KOPT-K1 (cell line): ENCODE data around the gene TPRG1L.
"Not testable (repeated sequence)": the region's sequence is repeated elsewhere in the genome, so short reads cannot be mapped to it uniquely, and the experiment has no call there.

Source experiments
- H3K27ac ChIP-seq: fragments of 200-600 bp; sonication (generic); 2 replicates; pipeline ENCODE4 v1.5.1; 2016; ENCODE audit warnings: antibody characterized with exemption, mild to moderate bottlenecking, low read depth, low read length; ENCODE audit not compliant: poor library complexity, severe bottlenecking
- H3K36me3 ChIP-seq: fragments of 200-600 bp; sonication (generic); 2 replicates; pipeline ENCODE4 v1.5.1; 2017; ENCODE audit warnings: antibody characterized with exemption, mild to moderate bottlenecking, low read length, moderate library complexity; ENCODE audit not compliant: insufficient read depth
- H3K9me3 ChIP-seq: fragments of 200-600 bp; sonication (generic); 2 replicates; pipeline ENCODE4 v1.5.1; 2017; ENCODE audit warnings: antibody characterized with exemption, low read length, mild to moderate bottlenecking; ENCODE audit not compliant: insufficient read depth, poor library complexity, severe bottlenecking

TPRG1L gene

GRCh38 chr1:3624200-3625136, at the start of gene TPRG1L:
TPRG1L (plus strand) TSS chr1:3625015; CDS start chr1:3625073, 58 bp downstream.
- Histone ChIP-seq H3K36me3 (peaks cover 23% of the 10 kb centered on the region), H3K27ac (peak within 1 kb of the TSS; percentile 23)

GRCh38 chr1:3575515-3575914, 49.3 kb upstream of the TPRG1L start:
- H3K9me3 ChIP-seq, H3K27ac ChIP-seq, H3K36me3 ChIP-seq: not testable (repeated sequence)

More at GRCh38 chr1:3624200-3625136, at the start of gene TPRG1L:
- no peaks in the 10 kb centered on the region for H3K9me3 ChIP-seq

DNA sequence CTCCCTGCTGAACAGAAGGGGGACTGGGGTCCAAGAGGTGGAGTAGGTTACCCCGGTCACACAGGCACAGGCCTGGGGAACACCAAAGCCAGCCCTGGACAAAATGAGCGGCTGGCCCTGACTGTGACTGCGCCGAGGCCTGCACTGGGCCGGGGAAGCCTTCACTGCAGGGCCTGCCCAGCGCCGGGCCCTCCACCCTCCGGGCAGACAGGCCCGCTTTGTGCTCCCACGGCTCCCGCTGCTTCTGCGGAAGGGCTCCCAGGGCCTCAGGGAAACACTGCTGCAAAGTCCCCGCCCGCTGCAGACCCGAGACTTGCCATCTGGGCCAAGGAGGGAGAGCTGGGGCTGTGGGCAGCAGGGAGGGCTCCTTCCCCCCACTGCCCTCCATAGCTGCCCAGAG, 48.8 kb upstream of the TPRG1L start:
- H3K36me3 ChIP-seq, result no peaks in the 10 kb centered on the region
- no peaks in the 10 kb centered on the region for H3K9me3 ChIP-seq

DNA sequence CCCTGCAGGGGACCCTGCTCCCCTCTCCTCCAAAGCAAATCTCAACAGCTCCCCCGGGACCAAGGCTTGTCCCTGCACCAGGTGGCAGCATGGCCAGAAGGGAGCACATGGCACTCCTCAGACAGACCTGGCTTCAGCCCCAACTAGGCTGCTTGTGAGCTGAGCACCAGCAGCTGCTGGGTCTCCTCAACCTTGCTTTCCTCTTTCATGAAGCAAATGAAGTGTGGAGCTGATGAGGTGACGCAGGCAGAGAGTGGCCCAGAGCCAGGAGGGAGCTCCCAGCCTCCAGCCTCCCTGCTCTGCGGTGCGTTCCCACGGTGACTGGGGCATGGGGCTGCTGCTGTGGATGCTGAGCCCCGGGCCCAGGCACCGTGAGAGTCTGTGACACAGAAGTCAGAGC, 47.5 kb upstream of the TPRG1L start:
- H3K9me3 ChIP-seq, result no peaks in the 10 kb centered on the region
- no peaks in the 10 kb centered on the region for H3K36me3 ChIP-seq
- H3K27ac ChIP-seq, result no peak overlapping the region

More for the DNA sequence above, 48.8 kb upstream of the TPRG1L start:
- no peak overlapping the region for H3K27ac ChIP-seq

- no peak overlapping the region for H3K27ac ChIP-seq
- H3K36me3 ChIP-seq, result no peaks in the 10 kb centered on the region
- H3K9me3 ChIP-seq, result no peaks in the 10 kb centered on the region
These were observed 46.9 kb upstream of the TPRG1L start for GRCh38 chr1:3577711-3578432.

GRCh38 chr1:3578433-3578805, 46.4 kb upstream of the TPRG1L start:
- H3K36me3 ChIP-seq, result no peaks in the 10 kb centered on the region
- H3K9me3 ChIP-seq, result no peaks in the 10 kb centered on the region
- no peak overlapping the region for H3K27ac ChIP-seq

GRCh38 chr1:3578906-3579305, 45.9 kb upstream of the TPRG1L start:
- H3K9me3 ChIP-seq, result no peaks in the 10 kb centered on the region
- H3K36me3 ChIP-seq, result no peaks in the 10 kb centered on the region
- no peak overlapping the region for H3K27ac ChIP-seq

GRCh38 chr1:3579626-3580025, 45.2 kb upstream of the TPRG1L start:
- H3K27ac ChIP-seq, result no peak overlapping the region
- no peaks in the 10 kb centered on the region for H3K36me3 ChIP-seq

DNA sequence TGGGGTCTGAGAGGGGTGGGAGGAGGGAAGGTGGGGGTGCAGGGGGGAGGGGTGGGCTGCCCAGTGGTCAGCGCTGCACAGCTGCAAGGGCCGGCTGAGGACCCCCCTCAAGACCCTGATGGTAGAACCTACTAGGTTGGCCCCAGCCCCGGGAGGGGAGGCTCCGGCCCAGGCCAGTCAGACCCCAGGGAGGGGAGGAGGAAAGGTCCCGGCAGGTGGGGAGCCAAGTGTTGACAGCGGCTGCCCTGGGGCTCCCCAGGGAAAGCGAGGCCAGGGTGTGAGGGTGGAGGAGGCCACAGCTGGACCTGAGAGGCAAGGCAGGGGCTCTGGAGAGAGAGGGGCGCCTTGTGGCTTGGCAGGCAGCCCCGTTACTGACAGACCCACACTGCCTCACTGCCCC, 44.6 kb upstream of the TPRG1L start:
- Histone ChIP-seq H3K9me3 (no peaks in the 10 kb centered on the region), H3K27ac (no peak overlapping the region), H3K36me3 (no peaks in the 10 kb centered on the region)

More at GRCh38 chr1:3579626-3580025, 45.2 kb upstream of the TPRG1L start:
- H3K9me3 ChIP-seq, result no peaks in the 10 kb centered on the region

DNA sequence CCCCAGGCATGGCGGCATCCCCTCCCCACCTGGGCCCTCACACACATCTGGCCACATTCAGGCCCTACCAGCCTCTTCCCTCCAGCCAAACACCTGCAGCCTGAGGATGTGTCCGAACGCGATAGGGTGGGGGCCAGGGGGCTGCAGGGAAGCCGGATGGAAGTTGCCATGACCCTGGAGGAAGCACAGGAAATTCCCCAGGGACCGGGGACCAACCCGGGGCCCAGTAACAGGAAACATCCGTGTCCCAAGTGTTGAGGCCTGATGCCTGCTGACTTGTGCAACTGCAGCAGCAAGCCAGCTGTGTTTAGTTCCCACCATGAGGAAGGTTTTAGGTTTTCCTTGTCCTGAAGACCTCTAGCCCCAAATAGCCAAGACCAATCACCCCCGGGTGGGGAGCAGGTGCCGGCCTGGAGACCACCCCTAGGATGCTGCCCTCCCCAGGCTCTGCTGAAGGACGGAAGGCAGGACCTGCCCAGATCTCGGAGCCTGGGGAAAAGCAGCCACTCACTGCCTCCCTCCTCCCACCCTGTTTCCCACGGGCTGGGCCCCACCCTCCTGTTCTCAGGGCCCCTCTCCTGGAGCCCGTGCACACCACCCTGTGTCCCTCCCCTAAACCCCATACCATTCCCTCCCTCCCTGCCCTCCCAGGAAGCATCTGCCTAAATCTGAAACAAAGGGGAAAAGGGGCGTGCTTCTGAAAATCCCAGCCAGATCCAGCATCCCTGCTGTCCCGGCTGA, 43.3 kb upstream of the TPRG1L start:
- Histone ChIP-seq H3K9me3 (no peaks in the 10 kb centered on the region), H3K36me3 (no peaks in the 10 kb centered on the region), H3K27ac (no peak overlapping the region)

GRCh38 chr1:3583751-3584150, 41.1 kb upstream of the TPRG1L start:
- H3K9me3 ChIP-seq, H3K36me3 ChIP-seq: not testable (repeated sequence)

DNA sequence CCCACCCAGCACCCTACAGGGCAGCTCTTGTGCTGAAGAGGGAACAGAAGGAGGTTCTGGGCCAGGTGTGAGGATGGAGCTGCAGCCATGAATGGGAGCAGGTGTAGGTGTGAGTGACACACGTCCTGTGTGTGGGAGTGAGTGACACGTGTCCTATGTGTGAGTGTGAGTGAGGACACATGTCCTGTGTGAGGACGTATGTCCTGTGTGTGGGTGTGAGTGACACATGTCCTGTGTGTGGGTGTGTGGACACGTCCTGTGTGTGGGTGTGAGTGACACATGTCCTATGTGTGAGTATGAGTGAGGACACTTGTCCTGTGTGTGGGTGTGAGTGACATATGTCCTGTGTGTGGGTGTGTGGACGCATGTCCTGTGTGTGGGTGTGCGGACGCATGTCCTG, 39.9 kb upstream of the TPRG1L start:
- Histone ChIP-seq H3K27ac (no peak overlapping the region), H3K9me3 (no peaks in the 10 kb centered on the region), H3K36me3 (no peaks in the 10 kb centered on the region)

More at GRCh38 chr1:3583751-3584150, 41.1 kb upstream of the TPRG1L start:
- not testable (repeated sequence) for H3K27ac ChIP-seq

DNA sequence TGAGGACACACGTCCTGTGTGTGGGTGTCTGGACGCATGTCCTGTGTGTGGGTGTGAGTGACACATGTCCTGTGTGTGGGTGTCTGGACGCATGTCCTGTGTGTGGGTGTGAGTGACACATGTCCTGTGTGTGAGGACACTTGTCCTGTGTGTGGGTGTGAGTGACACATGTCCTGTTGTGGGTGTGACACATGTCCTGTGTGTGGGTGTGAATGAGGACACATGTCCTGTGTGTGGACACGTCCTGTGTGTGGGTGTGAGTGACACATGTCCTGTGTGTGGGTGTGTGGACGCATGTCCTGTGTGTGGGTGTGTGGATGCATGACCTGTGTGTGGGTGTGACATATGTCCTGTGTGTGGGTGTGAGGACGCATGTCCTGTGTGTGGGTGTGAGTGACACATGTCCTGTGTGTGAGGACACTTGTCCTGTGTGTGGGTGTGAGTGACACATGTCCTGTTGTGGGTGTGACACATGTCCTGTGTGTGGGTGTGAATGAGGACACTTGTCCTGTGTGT, 39.4 kb upstream of the TPRG1L start:
- not testable (repeated sequence) for H3K9me3 ChIP-seq, H3K27ac ChIP-seq, H3K36me3 ChIP-seq

GRCh38 chr1:3585940-3586568, 38.8 kb upstream of the TPRG1L start:
- no peaks in the 10 kb centered on the region for H3K36me3 ChIP-seq
- H3K27ac ChIP-seq, result no peak overlapping the region
- no peaks in the 10 kb centered on the region for H3K9me3 ChIP-seq
